Activated naive CD4-positive, alpha-beta T cell treated with Interleukin-2 at 50 U/mL for 16 hours (primary cell): ENCODE results near the gene HIPK4.

Experiments used
- DNase-seq: peaks from one replicate; pipeline ENCODE4 v3.0.0-alpha.2; 2020

Gene HIPK4

GRCh38 chr19:40363069-40363468 is 26.9 kb downstream of the HIPK4 start:
- no peak for DNase-seq

GRCh38 chr19:40362160-40362559 is 27.8 kb downstream of the HIPK4 start:
- DNase-seq = no peak

GRCh38 chr19:40360708-40361241 is 29.2 kb downstream of the HIPK4 start:
- no peak for DNase-seq

GRCh38 chr19:40360020-40360707 is 29.8 kb downstream of the HIPK4 start:
- DNase-seq = no peak

- no peak for DNase-seq
Measured at GRCh38 chr19:40358773-40359172, 31.2 kb downstream of the HIPK4 start.

GRCh38 chr19:40357640-40358039 is 32.3 kb downstream of the HIPK4 start:
- no peak for DNase-seq

- no peak for DNase-seq
Measured at GRCh38 chr19:40356681-40357595, 33.0 kb downstream of the HIPK4 start.

- no peak for DNase-seq
Measured at GRCh38 chr19:40355975-40356680, 33.9 kb downstream of the HIPK4 start.

- DNase-seq = no peak
Measured at GRCh38 chr19:40348961-40349507, 40.9 kb downstream of the HIPK4 start.

GRCh38 chr19:40348125-40348913 is 41.7 kb downstream of the HIPK4 start, which contains the start of the genes C19orf47 and PLD3:
C19orf47 (minus strand) TSS chr19:40348397; CDS start chr19:40341857, 6,540 bp downstream.
PLD3 (plus strand) TSS chr19:40348695; CDS start chr19:40366484, 17,789 bp downstream.
- peak; percentile 99 for DNase-seq

GRCh38 chr19:40344422-40344821 is 45.6 kb downstream of the HIPK4 start:
- DNase-seq = no peak

- no peak for DNase-seq
Measured at GRCh38 chr19:40342644-40343311, 47.2 kb downstream of the HIPK4 start.

GRCh38 chr19:40341601-40342482 is 48.1 kb downstream of the HIPK4 start:
- no peak for DNase-seq

GRCh38 chr19:40339018-40339728 is 50.8 kb downstream of the HIPK4 start:
- no peak for DNase-seq

GRCh38 chr19:40337594-40337993 is 52.4 kb downstream of the HIPK4 start:
- DNase-seq = no peak

GRCh38 chr19:40337107-40337506 is 52.9 kb downstream of the HIPK4 start:
- DNase-seq = no peak

GRCh38 chr19:40336601-40336900 is 53.4 kb downstream of the HIPK4 start:
- no peak for DNase-seq

GRCh38 chr19:40335855-40336600 is 54.0 kb downstream of the HIPK4 start:
- no peak for DNase-seq

GRCh38 chr19:40335101-40335500 is 54.9 kb downstream of the HIPK4 start:
- DNase-seq = no peak
